Testis (tissue), 3 donors: ENCODE results near the gene MRGPRE. TPM values are rescaled to one million over a fixed set of nuclear protein-coding genes. Genes with fewer than 3 reads are reported as not detected.

Experiments used
- DNase-seq: peaks from one replicate; pipeline ENCODE4 v3.0.0-alpha.2; 2019
- H3K27ac ChIP-seq, 2 donors: fragments of 200-600 bp; sonication (generic); one replicate each; pipeline ENCODE4 v1.5.1; 2019
- H3K27me3 ChIP-seq: fragments of 200-600 bp; sonication (generic); one replicate; pipeline ENCODE4 v1.5.1; 2019
- H3K36me3 ChIP-seq: fragments of 200-600 bp; sonication (generic); one replicate; pipeline ENCODE4 v1.5.1; 2017; ENCODE audit warnings: low read depth; ENCODE audit errors: missing control alignments
- H3K4me1 ChIP-seq: fragments of 200-600 bp; sonication (generic); one replicate; pipeline ENCODE4 v1.5.1; 2019
- H3K4me3 ChIP-seq, 2 donors: fragments of 200-600 bp; sonication (generic); one replicate each; pipeline ENCODE4 v1.5.1; 2017 to 2019
- H3K9me3 ChIP-seq: fragments of 200-600 bp; sonication (generic); one replicate; pipeline ENCODE4 v1.5.1; 2017
- CTCF ChIP-seq, 3 experiments: fragments of 450-650 bp in 2 of 3; fragments of 200-600 bp in 1 of 3; sonication (generic) in 1 of 3; IDR thresholded peaks; one replicate each; pipeline ENCODE4 v1.5.1; 2016 to 2019; ENCODE audit warnings: antibody characterized with exemption in 3 of 3, mild to moderate bottlenecking in 2 of 3, moderate library complexity in 1 of 3
- POLR2A ChIP-seq: fragments of 450-650 bp; IDR thresholded peaks from one replicate; pipeline ENCODE4 v1.6.1; 2017; ENCODE audit warnings: antibody characterized with exemption, mild to moderate bottlenecking, moderate library complexity
- WGBS, 2 donors: methylation state at CpG; one replicate each; pipeline ENCODE4 v1.1.5; 2018; 5-methylcytosine and 5-hydroxymethylcytosine counted together
- intact Hi-C: fragments of 100-400 bp; cut with DNase I; formaldehyde crosslinking; loops from one replicate; pipeline ENCODE4 v1.15.1; 2023; ENCODE audit warnings: low total_unique reads
- polyA plus RNA-seq: library from polyadenylated mRNA; stranded (reverse); fragments of 350-450 nt; fragmentation: Illumina TruSeq; extraction: RNeasy Lipid Tissue Mini Kit (QIAGEN cat#74804); gene quantifications from one replicate; pipeline ENCODE4 v1.2.3, GENCODE V29; 2014; ENCODE audit warnings: low read depth, low replicate concordance; ENCODE audit not compliant: insufficient read depth
- total RNA-seq, 2 donors: library from RNA; depleted of rRNA; stranded (reverse); fragments of >200 nt; gene quantifications; one replicate each; pipeline ENCODE4 v1.2.3, GENCODE V29; 2016

The MRGPRE gene
- total and polyA plus RNA-seq, 3 donors from 2014 or later: 0.30 to 1.0 (median 0.93) TPM

- 75 to 81% methylated on average over 16 to 32 of the region's 35 CpGs for WGBS, 2 donors
- Histone ChIP-seq H3K36me3 (no peaks in the 10 kb centered on the region), H3K27me3 (no peaks in the 10 kb centered on the region), H3K9me3 (no peaks in the 10 kb centered on the region), H3K4me3 (peak within 1 kb of the TSS in 1 of 2 donors; percentile 20), H3K27ac (no peak within 1 kb of the TSS), H3K4me1 (no peaks in the 10 kb centered on the region)
- intact Hi-C loops: loop anchor here (10.0 kb wide), 1 partner anchor 114 kb away; no protein-coding TSS in a partner anchor
- DNase-seq: peak; percentile 7
- TF ChIP-seq POLR2A (no peak), CTCF (IDR thresholded peaks at IDR 0.05) (no peak)
Measured at GRCh38 chr11:3218483-3219280, 13.5 kb downstream of the MRGPRE start, which contains the start of gene MRGPRG. Gene MRGPRG (minus strand): TSS chr11:3218813. CDS start chr11:3218813, 0 bp downstream.

- intact Hi-C loops: loop anchor here (10.0 kb wide), 1 partner anchor 113 kb away; no protein-coding TSS in a partner anchor
- 57 to 71% methylated on average over 28 to 32 of the region's 49 CpGs for WGBS, 2 donors
- peak overlapping the region in 1 of 2 donors; percentile 20 for H3K4me3 ChIP-seq
- H3K36me3 ChIP-seq: no peaks in the 10 kb centered on the region
- TF ChIP-seq POLR2A (no peak), CTCF (IDR thresholded peaks at IDR 0.05) (no peak)
- no peaks in the 10 kb centered on the region for H3K9me3 ChIP-seq
- DNase-seq: no peak
- no peaks in the 10 kb centered on the region for H3K27me3 ChIP-seq
- H3K27ac ChIP-seq: no peak overlapping the region
- H3K4me1 ChIP-seq: no peaks in the 10 kb centered on the region
Measured at GRCh38 chr11:3217818-3218482, 14.3 kb downstream of the MRGPRE start.

- no peak for DNase-seq
- H3K9me3 ChIP-seq: no peaks in the 10 kb centered on the region
- no peaks in the 10 kb centered on the region for H3K4me1 ChIP-seq
- no peak for TF ChIP-seq CTCF (IDR thresholded peaks at IDR 0.05)
- TF ChIP-seq POLR2A: no peak
- no peak overlapping the region for H3K4me3 ChIP-seq
- 71 to 72% methylated on average over 11 of the region's 11 CpGs for WGBS, 2 donors
- H3K27ac ChIP-seq: no peak overlapping the region
- H3K27me3 ChIP-seq: no peaks in the 10 kb centered on the region
- H3K36me3 ChIP-seq: no peaks in the 10 kb centered on the region
- intact Hi-C loops: loop anchor here (10.0 kb wide), 1 partner anchor 111 kb away; no protein-coding TSS in a partner anchor
Measured at GRCh38 chr11:3216027-3216525, 16.1 kb downstream of the MRGPRE start.

- no peaks in the 10 kb centered on the region for H3K9me3 ChIP-seq
- WGBS, 2 donors: 66 to 68% methylated on average over 3 to 16 of the region's 17 CpGs
- intact Hi-C loops: loop anchor here (10.0 kb wide), 1 partner anchor 111 kb away; no protein-coding TSS in a partner anchor
- H3K4me1 ChIP-seq: no peaks in the 10 kb centered on the region
- no peak overlapping the region for H3K27ac ChIP-seq
- DNase-seq: no peak
- H3K36me3 ChIP-seq: no peaks in the 10 kb centered on the region
- no peaks in the 10 kb centered on the region for H3K27me3 ChIP-seq
- no peak for TF ChIP-seq CTCF (IDR thresholded peaks at IDR 0.05)
- TF ChIP-seq POLR2A: no peak
- H3K4me3 ChIP-seq: no peak overlapping the region
Measured at GRCh38 chr11:3215346-3216026, 16.7 kb downstream of the MRGPRE start.
